ENCODE data around the gene CTTNBP2. TPM values are rescaled to one million over a fixed set of nuclear protein-coding genes. Genes with fewer than 3 reads are reported as not detected.

CTTNBP2 gene
- total and polyA plus RNA-seq, 12 donors = 1.2 to 6.7 (median 3.9) TPM

DNA sequence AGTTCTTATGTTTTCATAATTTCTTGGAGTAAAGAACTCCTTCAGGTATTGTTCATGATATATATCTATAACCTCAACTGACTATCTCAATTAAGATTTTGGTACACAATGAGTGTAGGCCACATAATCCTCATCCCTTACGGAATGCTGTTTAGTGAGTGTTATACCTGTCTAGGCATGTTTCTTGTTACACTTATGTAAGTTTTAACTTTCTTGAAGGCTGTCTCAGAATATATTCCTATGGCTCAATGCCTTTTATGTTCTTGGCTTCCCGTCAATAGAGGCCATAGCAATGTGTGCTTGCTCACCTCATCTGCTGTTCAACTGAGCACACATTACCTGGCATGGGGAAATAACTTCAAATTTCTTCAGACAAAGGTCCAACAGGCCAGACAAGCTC, 185.1 kb downstream of the CTTNBP2 start:
- no peak for DNase-seq
- Histone ChIP-seq H3K4me1 (replicated peaks in 1 of 2) (no peaks in the 10 kb centered on the region), H3K27ac (no peak overlapping the region), H3K9me3 (replicated peaks in 1 of 3) (no peaks in the 10 kb centered on the region), H3K27me3 (no peaks in the 10 kb centered on the region), H3K4me3 (no peak overlapping the region), H3K36me3 (replicated peaks in 1 of 2) (no peaks in the 10 kb centered on the region)
- intact Hi-C loops (cut with DNase I) = no loop called here
- TF ChIP-seq POLR2A (IDR thresholded peaks at IDR 0.05) = no peak
- WGBS, 4 donors = 91 to 94% (median 93%) methylated on average over 2 of the region's 2 CpGs

DNA sequence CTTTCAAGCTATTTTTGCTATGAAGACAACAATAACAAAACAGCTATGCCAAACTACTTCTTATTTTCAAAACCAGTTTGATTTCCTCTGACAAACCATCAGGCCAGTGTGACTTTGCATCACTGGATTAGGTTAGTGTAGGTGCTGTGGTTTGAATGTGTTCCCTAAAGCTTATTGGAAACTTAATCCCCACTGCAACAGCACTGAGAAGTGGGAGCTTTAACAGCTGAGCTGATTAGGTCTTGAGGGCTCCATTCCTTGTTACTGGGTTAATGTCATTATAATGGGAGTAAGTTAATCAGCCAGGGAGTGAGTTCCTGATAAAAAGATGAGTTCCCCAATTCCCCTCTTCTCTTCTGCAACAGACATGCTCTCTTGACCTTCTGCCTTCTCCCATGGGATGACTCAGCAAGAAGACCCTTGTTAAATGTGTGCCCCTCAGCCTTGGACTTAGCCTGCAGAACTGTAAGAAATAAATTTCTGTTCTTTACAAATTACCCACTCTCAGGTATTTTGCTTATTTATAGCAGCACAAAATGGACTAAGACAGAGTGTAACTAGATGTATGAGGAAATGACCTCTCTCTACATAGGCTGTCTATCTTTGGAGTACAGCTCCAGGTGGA, 186.8 kb downstream of the CTTNBP2 start:
- H3K36me3 ChIP-seq (replicated peaks in 1 of 2) = no peaks in the 10 kb centered on the region
- DNase-seq = no peak
- no peaks in the 10 kb centered on the region for H3K9me3 ChIP-seq (replicated peaks in 1 of 3)
- H3K4me3 ChIP-seq = no peak overlapping the region
- TF ChIP-seq, protein P1, sequence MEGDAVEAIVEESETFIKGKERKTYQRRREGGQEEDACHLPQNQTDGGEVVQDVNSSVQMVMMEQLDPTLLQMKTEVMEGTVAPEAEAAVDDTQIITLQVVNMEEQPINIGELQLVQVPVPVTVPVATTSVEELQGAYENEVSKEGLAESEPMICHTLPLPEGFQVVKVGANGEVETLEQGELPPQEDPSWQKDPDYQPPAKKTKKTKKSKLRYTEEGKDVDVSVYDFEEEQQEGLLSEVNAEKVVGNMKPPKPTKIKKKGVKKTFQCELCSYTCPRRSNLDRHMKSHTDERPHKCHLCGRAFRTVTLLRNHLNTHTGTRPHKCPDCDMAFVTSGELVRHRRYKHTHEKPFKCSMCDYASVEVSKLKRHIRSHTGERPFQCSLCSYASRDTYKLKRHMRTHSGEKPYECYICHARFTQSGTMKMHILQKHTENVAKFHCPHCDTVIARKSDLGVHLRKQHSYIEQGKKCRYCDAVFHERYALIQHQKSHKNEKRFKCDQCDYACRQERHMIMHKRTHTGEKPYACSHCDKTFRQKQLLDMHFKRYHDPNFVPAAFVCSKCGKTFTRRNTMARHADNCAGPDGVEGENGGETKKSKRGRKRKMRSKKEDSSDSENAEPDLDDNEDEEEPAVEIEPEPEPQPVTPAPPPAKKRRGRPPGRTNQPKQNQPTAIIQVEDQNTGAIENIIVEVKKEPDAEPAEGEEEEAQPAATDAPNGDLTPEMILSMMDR (IDR thresholded peaks at IDR 0.05) = no peak
- TF ChIP-seq POLR2A (IDR thresholded peaks at IDR 0.05) = no peak
- H3K4me1 ChIP-seq (replicated peaks in 1 of 2) = no peaks in the 10 kb centered on the region
- intact Hi-C loops (cut with DNase I) = no loop called here
- H3K27me3 ChIP-seq = no peaks in the 10 kb centered on the region
- H3K27ac ChIP-seq = no peak overlapping the region

DNA sequence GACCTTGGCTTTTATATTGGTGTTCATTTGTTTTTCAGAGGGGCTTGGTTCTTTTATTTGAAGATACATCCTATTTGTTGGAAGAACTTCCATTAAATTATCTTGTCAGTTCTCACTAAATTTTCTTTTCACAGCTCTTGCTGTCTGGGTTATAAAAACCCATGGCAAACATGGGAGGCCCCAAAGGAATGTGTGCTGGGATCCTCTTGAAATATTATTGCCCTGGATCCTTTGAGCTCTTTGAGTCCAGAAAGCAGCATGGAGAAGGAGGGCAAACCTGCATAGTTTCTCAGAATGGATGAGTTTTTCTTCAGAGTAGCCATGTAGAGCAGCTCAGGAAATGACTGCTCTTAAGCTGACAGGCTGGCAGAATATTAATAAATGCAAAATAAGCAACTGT, 187.4 kb downstream of the CTTNBP2 start:
- Histone ChIP-seq H3K27me3 (no peaks in the 10 kb centered on the region), H3K9me3 (replicated peaks in 1 of 3) (no peaks in the 10 kb centered on the region), H3K4me3 (no peak overlapping the region), H3K36me3 (replicated peaks in 1 of 2) (no peaks in the 10 kb centered on the region), H3K4me1 (replicated peaks in 1 of 2) (no peaks in the 10 kb centered on the region), H3K27ac (no peak overlapping the region)
- no peak for DNase-seq
- intact Hi-C loops (cut with DNase I) = no loop called here
- TF ChIP-seq POLR2A (IDR thresholded peaks at IDR 0.05) = no peak
- TF ChIP-seq, protein P1 (IDR thresholded peaks at IDR 0.05) = no peak

DNA sequence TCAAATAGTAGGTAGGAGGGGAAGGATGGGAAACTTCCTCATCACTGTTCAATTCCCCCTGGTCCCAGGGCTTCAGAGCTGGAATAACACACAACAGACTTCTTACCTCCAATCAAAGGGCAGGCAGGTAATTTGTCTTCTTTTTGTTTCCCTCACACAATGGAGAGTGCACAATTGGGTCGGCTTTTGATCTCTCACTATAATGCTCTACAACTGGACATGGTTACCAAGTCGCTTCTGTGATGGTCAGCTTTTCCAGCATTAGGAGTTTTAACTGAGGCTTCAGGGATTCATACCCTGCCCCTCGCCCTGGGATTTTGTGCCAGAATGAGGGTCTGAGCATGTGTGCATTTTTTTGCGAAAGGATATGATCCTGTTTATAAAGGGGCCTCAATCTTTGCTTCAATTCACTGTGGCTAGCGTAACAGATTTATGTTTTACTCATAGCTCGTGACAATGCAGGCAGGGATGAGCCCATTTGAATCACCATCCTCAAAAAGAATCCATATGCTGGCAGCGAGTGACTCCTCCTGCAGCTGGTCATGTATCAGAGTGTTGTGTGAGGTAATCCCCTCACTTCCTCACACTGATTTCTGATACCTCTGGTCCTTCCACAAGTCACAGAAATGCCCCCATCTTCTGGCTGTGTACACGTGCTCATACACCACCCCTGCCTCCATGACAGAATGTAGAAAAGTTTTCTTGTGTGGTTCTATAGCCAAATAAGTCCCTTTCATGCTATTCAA, 189.6 kb downstream of the CTTNBP2 start:
- H3K4me3 ChIP-seq = no peak overlapping the region
- 70 to 83% (median 78%) methylated on average over 8 of the region's 8 CpGs for WGBS, 4 donors
- no peaks in the 10 kb centered on the region for H3K4me1 ChIP-seq (replicated peaks in 1 of 2)
- TF ChIP-seq, protein P1 (IDR thresholded peaks at IDR 0.05) = no peak
- no peak for TF ChIP-seq POLR2A (IDR thresholded peaks at IDR 0.05)
- intact Hi-C loops (cut with DNase I) = no loop called here
- no peaks in the 10 kb centered on the region for H3K9me3 ChIP-seq (replicated peaks in 1 of 3)
- no peaks in the 10 kb centered on the region for H3K27me3 ChIP-seq
- H3K27ac ChIP-seq = no peak overlapping the region
- DNase-seq = no peak
- no peaks in the 10 kb centered on the region for H3K36me3 ChIP-seq (replicated peaks in 1 of 2)

All from adrenal gland (tissue), 12 donors.